WTC11 (cell line): Measurements from ENCODE around the gene TUB. TPM values are rescaled to one million over a fixed set of nuclear protein-coding genes. Genes with fewer than 3 reads are reported as not detected.

Experiments
- ATF3 ChIP-seq: sonication (generic); formaldehyde crosslinking; conservative IDR thresholded peaks from 2 replicates; pipeline ENCODE4 v1.8.1; 2022; ENCODE audit warnings: mild to moderate bottlenecking, missing genetic modification reagents
- ELF4 ChIP-seq: sonication (generic); formaldehyde crosslinking; IDR thresholded peaks from 2 replicates; pipeline ENCODE4 v1.8.1; 2022; ENCODE audit warnings: low read depth, mild to moderate bottlenecking, moderate library complexity, missing genetic modification reagents
- ERG ChIP-seq: fragments of 250-450 bp; sonication (Bioruptor Pico); IDR thresholded peaks from 2 replicates; pipeline ENCODE4 v1.8.0; 2021; ENCODE audit warnings: mild to moderate bottlenecking
- ESRRA ChIP-seq: sonication (generic); formaldehyde crosslinking; IDR thresholded peaks from 2 replicates; pipeline ENCODE4 v1.8.1; 2022; ENCODE audit warnings: mild to moderate bottlenecking, missing genetic modification reagents, borderline replicate concordance
- FOXJ3 ChIP-seq: sonication (generic); formaldehyde crosslinking; IDR thresholded peaks from 2 replicates; pipeline ENCODE4 v1.9.0; 2021; ENCODE audit warnings: missing genetic modification reagents, mild to moderate bottlenecking, borderline replicate concordance
- FOXP1 ChIP-seq: sonication (generic); formaldehyde crosslinking; IDR thresholded peaks from 2 replicates; pipeline ENCODE4 v1.8.0; 2022; ENCODE audit warnings: missing genetic modification reagents, mild to moderate bottlenecking, moderate library complexity, borderline replicate concordance
- FOXP4 ChIP-seq: sonication (generic); formaldehyde crosslinking; IDR thresholded peaks from 2 replicates; pipeline ENCODE4 v1.8.0; 2022; ENCODE audit warnings: mild to moderate bottlenecking, missing genetic modification reagents
- GTF2I ChIP-seq: fragments of 250-450 bp; sonication (Bioruptor Pico); conservative IDR thresholded peaks from 2 replicates; pipeline ENCODE4 v1.4.0; 2021; ENCODE audit warnings: mild to moderate bottlenecking
- JUN ChIP-seq: sonication (generic); formaldehyde crosslinking; IDR thresholded peaks from 2 replicates; pipeline ENCODE4 v1.8.0; 2023; ENCODE audit warnings: mild to moderate bottlenecking, missing genetic modification reagents
- MXD4 ChIP-seq: fragments of 250-450 bp; sonication (Bioruptor Pico); IDR thresholded peaks from 2 replicates; pipeline ENCODE4 v1.8.0; 2021; ENCODE audit warnings: mild to moderate bottlenecking, moderate library complexity, borderline replicate concordance
- NFATC4 ChIP-seq: fragments of 250-450 bp; sonication (Bioruptor Pico); IDR thresholded peaks from 2 replicates; pipeline ENCODE4 v1.9.0; 2021; ENCODE audit warnings: mild to moderate bottlenecking
- NFYB ChIP-seq: sonication (generic); formaldehyde crosslinking; conservative IDR thresholded peaks from 2 replicates; pipeline ENCODE4 v1.8.0; 2022; ENCODE audit warnings: low read depth, missing genetic modification reagents
- NR1H2 ChIP-seq: sonication (generic); formaldehyde crosslinking; IDR thresholded peaks from 2 replicates; pipeline ENCODE4 v1.9.0; 2021; ENCODE audit warnings: mild to moderate bottlenecking, moderate library complexity, missing genetic modification reagents
- OVOL2 ChIP-seq: fragments of 250-450 bp; sonication (Bioruptor Pico); IDR thresholded peaks from 2 replicates; pipeline ENCODE4 v1.9.0; 2021; ENCODE audit warnings: mild to moderate bottlenecking, borderline replicate concordance
- SMAD3 ChIP-seq: sonication (generic); formaldehyde crosslinking; IDR thresholded peaks from 2 replicates; pipeline ENCODE4 v1.8.0; 2022; ENCODE audit warnings: missing genetic modification reagents, mild to moderate bottlenecking, borderline replicate concordance
- SOX15 ChIP-seq: fragments of 250-450 bp; sonication (Bioruptor Pico); IDR thresholded peaks from 2 replicates; pipeline ENCODE4 v1.9.0; 2021; ENCODE audit warnings: mild to moderate bottlenecking
- SP1 ChIP-seq: sonication (generic); formaldehyde crosslinking; conservative IDR thresholded peaks from 2 replicates; pipeline ENCODE4 v1.8.1; 2022; ENCODE audit warnings: missing genetic modification reagents
- STAT6 ChIP-seq: sonication (generic); formaldehyde crosslinking; conservative IDR thresholded peaks from 2 replicates; pipeline ENCODE4 v1.8.1; 2023; ENCODE audit warnings: mild to moderate bottlenecking, low read depth, missing genetic modification reagents, moderate library complexity
- TEAD4 ChIP-seq: sonication (generic); formaldehyde crosslinking; IDR thresholded peaks from 2 replicates; pipeline ENCODE4 v1.8.0; 2022; ENCODE audit warnings: mild to moderate bottlenecking, missing genetic modification reagents
- TP53 ChIP-seq: sonication (generic); formaldehyde crosslinking; IDR thresholded peaks from 2 replicates; pipeline ENCODE4 v1.8.1; 2023; ENCODE audit warnings: mild to moderate bottlenecking, missing genetic modification reagents
- ZMAT4 ChIP-seq: fragments of 250-450 bp; sonication (Bioruptor Pico); IDR thresholded peaks from 2 replicates; pipeline ENCODE4 v1.9.0; 2021; ENCODE audit warnings: mild to moderate bottlenecking
- ZNF219 ChIP-seq: sonication (generic); formaldehyde crosslinking; IDR thresholded peaks from 2 replicates; pipeline ENCODE4 v1.8.0; 2023; ENCODE audit warnings: missing genetic modification reagents, mild to moderate bottlenecking, borderline replicate concordance
- ZNF317 ChIP-seq: sonication (generic); formaldehyde crosslinking; IDR thresholded peaks from 2 replicates; pipeline ENCODE4 v1.8.1; 2023; ENCODE audit warnings: low read depth, mild to moderate bottlenecking, moderate library complexity, missing genetic modification reagents, borderline replicate concordance
- ZNF423 ChIP-seq: fragments of 250-450 bp; sonication (Bioruptor Pico); IDR thresholded peaks from 2 replicates; pipeline ENCODE4 v2.1.2; 2022; ENCODE audit warnings: mild to moderate bottlenecking, moderate library complexity
- ZNF425 ChIP-seq: fragments of 250-450 bp; sonication (Bioruptor Pico); conservative IDR thresholded peaks from 2 replicates; pipeline ENCODE4 v1.9.0; 2021; ENCODE audit warnings: mild to moderate bottlenecking
- total RNA-seq: library from RNA; stranded (reverse); gene quantifications from 3 replicates; pipeline ENCODE4 v1.2.3, GENCODE V29; 2021
- TF ChIP-seq, protein P1 (sequence below): sonication (generic); formaldehyde crosslinking; IDR thresholded peaks from 2 replicates; pipeline ENCODE4 v1.8.1; 2023; ENCODE audit warnings: mild to moderate bottlenecking, missing genetic modification reagents, moderate library complexity
- TF ChIP-seq, protein P2 (sequence below): sonication (generic); formaldehyde crosslinking; IDR thresholded peaks from 2 replicates; pipeline ENCODE4 v1.8.1; 2023; ENCODE audit warnings: mild to moderate bottlenecking, missing genetic modification reagents, moderate library complexity
- TF ChIP-seq, protein P3 (sequence below): fragments of 250-450 bp; sonication (Bioruptor Pico); IDR thresholded peaks from 2 replicates; pipeline ENCODE4 v1.9.0; 2021; ENCODE audit warnings: moderate library complexity, mild to moderate bottlenecking, inconsistent platforms, borderline replicate concordance

Gene TUB
- total RNA-seq, 1 experiment from 2014 or later = 32.1 TPM

DNA sequence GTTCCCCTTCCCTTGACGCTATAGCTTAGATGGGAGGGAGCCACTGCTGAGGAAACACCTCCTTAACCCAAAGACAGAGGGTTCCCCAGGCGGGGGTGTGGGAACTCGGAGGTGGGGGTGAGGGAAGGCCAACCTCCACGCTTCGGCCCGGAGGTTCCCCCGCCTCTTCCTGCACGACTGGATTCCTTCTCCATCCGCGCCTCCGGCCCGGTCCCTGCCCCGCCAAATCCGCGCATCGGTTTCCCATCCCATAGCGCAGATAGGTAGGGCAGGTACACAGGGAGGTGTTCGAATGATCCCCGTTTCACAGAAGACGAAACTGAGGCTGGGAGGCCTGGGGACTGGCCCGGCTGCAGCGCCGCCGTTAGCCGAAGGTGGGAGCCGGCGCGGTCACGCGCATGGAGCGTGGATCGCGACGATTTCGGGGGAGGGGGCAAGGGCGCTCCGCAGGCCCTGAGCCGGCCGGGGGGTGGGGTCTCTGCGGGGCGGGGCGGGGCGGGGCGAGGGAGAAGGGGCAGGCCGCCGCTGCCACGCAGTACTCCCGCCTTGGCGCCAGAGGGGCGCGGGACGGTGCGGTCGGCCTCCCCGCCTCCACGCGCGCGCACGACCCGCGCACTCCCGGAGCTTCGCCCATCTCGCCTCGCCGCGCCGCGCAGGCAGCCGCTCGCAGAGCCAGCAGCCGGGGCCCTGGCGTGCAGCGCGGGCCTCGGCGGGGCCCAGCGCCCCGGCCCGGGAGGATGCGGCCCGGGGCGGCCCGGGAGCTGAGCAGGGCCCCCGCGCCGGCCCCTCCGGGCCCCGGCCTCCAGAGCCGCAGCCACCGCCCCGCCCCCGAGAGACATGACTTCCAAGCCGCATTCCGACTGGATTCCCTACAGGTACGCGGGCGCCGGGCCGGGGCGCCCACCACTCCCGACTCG is at the start of gene TUB (continued):
- TF ChIP-seq FOXP4 (CRISPR knock-in tag) (0 out of 2 replicates have a peak, but pooled peaks have one; percentile 11), TP53 (CRISPR knock-in tag) (no peak), NFATC4 (CRISPR knock-in tag) (no peak), GTF2I (CRISPR knock-in tag) (peak; percentile 94), ZNF219 (no peak), ATF3 (CRISPR knock-in tag) (no peak), ZNF425 (CRISPR knock-in tag) (no peak), ESRRA (no peak), NR1H2 (CRISPR knock-in tag) (no peak), NFYB (CRISPR knock-in tag) (no peak), ERG (CRISPR knock-in tag) (no peak), JUN (CRISPR knock-in tag) (no peak), TEAD4 (CRISPR knock-in tag) (no peak), ZMAT4 (CRISPR knock-in tag) (no peak), ZNF317 (no peak), STAT6 (CRISPR knock-in tag) (no peak), ELF4 (CRISPR knock-in tag) (no peak), SMAD3 (CRISPR knock-in tag) (no peak), FOXP1 (CRISPR knock-in tag) (peak; percentile 36; the same call in 1 of the 2 replicates), SP1 (0 out of 2 replicates have a peak, but pooled peaks have one; percentile 9), OVOL2 (CRISPR knock-in tag) (no peak), FOXJ3 (CRISPR knock-in tag) (no peak), SOX15 (CRISPR knock-in tag) (no peak), ZNF423 (CRISPR knock-in tag) (no peak), MXD4 (no peak)
- TF ChIP-seq, protein P1, sequence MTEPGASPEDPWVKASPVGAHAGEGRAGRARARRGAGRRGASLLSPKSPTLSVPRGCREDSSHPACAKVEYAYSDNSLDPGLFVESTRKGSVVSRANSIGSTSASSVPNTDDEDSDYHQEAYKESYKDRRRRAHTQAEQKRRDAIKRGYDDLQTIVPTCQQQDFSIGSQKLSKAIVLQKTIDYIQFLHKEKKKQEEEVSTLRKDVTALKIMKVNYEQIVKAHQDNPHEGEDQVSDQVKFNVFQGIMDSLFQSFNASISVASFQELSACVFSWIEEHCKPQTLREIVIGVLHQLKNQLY = no peak
- TF ChIP-seq, protein P2, sequence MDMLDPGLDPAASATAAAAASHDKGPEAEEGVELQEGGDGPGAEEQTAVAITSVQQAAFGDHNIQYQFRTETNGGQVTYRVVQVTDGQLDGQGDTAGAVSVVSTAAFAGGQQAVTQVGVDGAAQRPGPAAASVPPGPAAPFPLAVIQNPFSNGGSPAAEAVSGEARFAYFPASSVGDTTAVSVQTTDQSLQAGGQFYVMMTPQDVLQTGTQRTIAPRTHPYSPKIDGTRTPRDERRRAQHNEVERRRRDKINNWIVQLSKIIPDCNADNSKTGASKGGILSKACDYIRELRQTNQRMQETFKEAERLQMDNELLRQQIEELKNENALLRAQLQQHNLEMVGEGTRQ (CRISPR knock-in tag) = no peak
- TF ChIP-seq, protein P3, sequence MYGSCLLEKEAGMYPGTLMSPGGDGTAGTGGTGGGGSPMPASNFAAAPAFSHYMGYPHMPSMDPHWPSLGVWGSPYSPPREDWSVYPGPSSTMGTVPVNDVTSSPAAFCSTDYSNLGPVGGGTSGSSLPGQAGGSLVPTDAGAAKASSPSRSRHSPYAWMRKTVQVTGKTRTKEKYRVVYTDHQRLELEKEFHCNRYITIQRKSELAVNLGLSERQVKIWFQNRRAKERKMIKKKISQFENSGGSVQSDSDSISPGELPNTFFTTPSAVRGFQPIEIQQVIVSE (CRISPR knock-in tag) = no peak
